Neural progenitor cell (in vitro differentiated cells): ENCODE data around the gene NFIX.

Experiments used
- CTCF ChIP-seq: fragments of 200-600 bp; sonication (generic); IDR thresholded peaks from 2 replicates; pipeline ENCODE4 v1.5.1; 2017; ENCODE audit warnings: antibody characterized with exemption, mild to moderate bottlenecking
- EZH2 ChIP-seq: fragments of 200-600 bp; sonication (generic); IDR thresholded peaks from 2 replicates; pipeline ENCODE4 v1.6.1; 2017; ENCODE audit warnings: antibody characterized with exemption, mild to moderate bottlenecking, moderate library complexity
- EZH2phosphoT487 ChIP-seq: fragments of 200-600 bp; sonication (generic); IDR thresholded peaks from 2 replicates; pipeline ENCODE4 v1.6.1; 2017; ENCODE audit warnings: antibody characterized with exemption

GRCh38 chr19:13104848-13105711 lies 109.8 kb downstream of the NFIX start:
- TF ChIP-seq CTCF (peak; percentile 1), EZH2 (no peak), EZH2phosphoT487 (no peak)
